ENCODE data around the gene CALCB. TPM values are rescaled to one million over a fixed set of nuclear protein-coding genes. Genes with fewer than 3 reads are reported as not detected.

The CALCB gene
- total RNA-seq, 2 experiments from 2014 or later, result 0.35 to 0.89 TPM

- peaks cover 19% of the 10 kb centered on the region for H3K27me3 Mint-ChIP-seq
- ChIA-PET POLR2A (interaction anchor here (0.7 kb wide), 1 partner anchor 261 kb away, joined by 5 read pairs; no protein-coding TSS in a partner anchor), CTCF (interaction anchor here (0.6 to 2.0 kb wide), 3 partner anchors 12 to 182 kb away, joined by 3 to 7 read pairs (median 3); no protein-coding TSS in a partner anchor)
- H3K4me1 Mint-ChIP-seq, result no peaks in the 10 kb centered on the region
- H3K9me3 Mint-ChIP-seq, result no peaks in the 10 kb centered on the region
- no peak for DNase-seq
- H3K4me3 Mint-ChIP-seq, result no peak overlapping the region
- no peak overlapping the region for H3K27ac Mint-ChIP-seq
- H3K36me3 Mint-ChIP-seq (ENCODE audit: low read depth), result no peaks in the 10 kb centered on the region
Measured at GRCh38 chr11:15093432-15093831, 20.0 kb downstream of the CALCB start.

GRCh38 chr11:15095736-15096228 lies 22.4 kb downstream of the CALCB start:
- ChIA-PET CTCF (interaction anchor here (1.7 kb wide), 1 partner anchor 57 kb away, joined by 3 read pairs; no protein-coding TSS in a partner anchor), POLR2A (no interaction called here)
- peaks cover 28% of the 10 kb centered on the region for H3K27me3 Mint-ChIP-seq
- H3K4me3 Mint-ChIP-seq, result no peak overlapping the region
- no peaks in the 10 kb centered on the region for H3K4me1 Mint-ChIP-seq
- DNase-seq, result no peak
- no peaks in the 10 kb centered on the region for H3K36me3 Mint-ChIP-seq (ENCODE audit: low read depth)
- H3K9me3 Mint-ChIP-seq, result no peaks in the 10 kb centered on the region
- H3K27ac Mint-ChIP-seq, result no peak overlapping the region

GRCh38 chr11:15097411-15097810 lies 24.0 kb downstream of the CALCB start:
- peaks cover 28% of the 10 kb centered on the region for H3K27me3 Mint-ChIP-seq

GRCh38 chr11:15099267-15099666 lies 25.9 kb downstream of the CALCB start:
- CTCF ChIA-PET, result interaction anchor here (0.8 to 2.8 kb wide), 4 partner anchors 7 to 60 kb away, joined by 3 to 13 read pairs (median 8); no protein-coding TSS in a partner anchor
- DNase-seq, result no peak
- H3K36me3 Mint-ChIP-seq (ENCODE audit: low read depth), result no peaks in the 10 kb centered on the region
- H3K27me3 Mint-ChIP-seq, result peaks cover 24% of the 10 kb centered on the region
- H3K4me3 Mint-ChIP-seq, result no peak overlapping the region
- no peaks in the 10 kb centered on the region for H3K9me3 Mint-ChIP-seq
- POLR2A ChIA-PET, result no interaction called here
- no peaks in the 10 kb centered on the region for H3K4me1 Mint-ChIP-seq
- H3K27ac Mint-ChIP-seq, result no peak overlapping the region

More at GRCh38 chr11:15097411-15097810, 24.0 kb downstream of the CALCB start:
- DNase-seq, result no peak
- ChIA-PET CTCF (interaction anchor here (1.3 to 1.7 kb wide), 2 partner anchors 8 to 55 kb away, joined by 3 to 4 read pairs; no protein-coding TSS in a partner anchor), POLR2A (no interaction called here)
- Mint-ChIP-seq H3K36me3 (ENCODE audit: low read depth) (no peaks in the 10 kb centered on the region), H3K27ac (no peak overlapping the region), H3K4me3 (no peak overlapping the region), H3K9me3 (no peaks in the 10 kb centered on the region), H3K4me1 (no peaks in the 10 kb centered on the region)

GRCh38 chr11:15101072-15101709 lies 27.8 kb downstream of the CALCB start:
- CTCF ChIA-PET, result interaction anchor here (0.8 to 2.8 kb wide), 8 partner anchors 9 to 193 kb away, joined by 3 to 13 read pairs (median 4); partner anchors contain the start of gene INSC
- peaks cover 17% of the 10 kb centered on the region for H3K27me3 Mint-ChIP-seq
- H3K9me3 Mint-ChIP-seq, result no peaks in the 10 kb centered on the region
- POLR2A ChIA-PET, result interaction anchor here (0.6 kb wide), 1 partner anchor 1325 kb away, joined by 4 read pairs; no protein-coding TSS in a partner anchor
- no peak overlapping the region for H3K27ac Mint-ChIP-seq
- no peaks in the 10 kb centered on the region for H3K36me3 Mint-ChIP-seq (ENCODE audit: low read depth)
- peak; percentile 56 for DNase-seq
- no peaks in the 10 kb centered on the region for H3K4me1 Mint-ChIP-seq
- H3K4me3 Mint-ChIP-seq, result no peak overlapping the region

- no peaks in the 10 kb centered on the region for H3K36me3 Mint-ChIP-seq (ENCODE audit: low read depth)
- no peak overlapping the region for H3K4me3 Mint-ChIP-seq
- ChIA-PET CTCF (interaction anchor here (1.3 to 2.6 kb wide), 2 partner anchors 10 to 14 kb away, joined by 3 to 10 read pairs; no protein-coding TSS in a partner anchor), POLR2A (no interaction called here)
- H3K27me3 Mint-ChIP-seq, result peaks cover 8% of the 10 kb centered on the region
- no peak for DNase-seq
- no peaks in the 10 kb centered on the region for H3K9me3 Mint-ChIP-seq
- no peak overlapping the region for H3K27ac Mint-ChIP-seq
- H3K4me1 Mint-ChIP-seq, result no peaks in the 10 kb centered on the region
Measured at GRCh38 chr11:15104166-15104565, 30.8 kb downstream of the CALCB start.

GRCh38 chr11:15106201-15106965 lies 33.0 kb downstream of the CALCB start:
- peaks cover 1% of the 10 kb centered on the region for H3K27me3 Mint-ChIP-seq
- no peaks in the 10 kb centered on the region for H3K9me3 Mint-ChIP-seq
- CTCF ChIA-PET, result interaction anchor here (0.6 to 2.6 kb wide), 7 partner anchors 8 to 291 kb away, joined by 3 to 10 read pairs (median 3); partner anchors contain the start of gene INSC
- no peak overlapping the region for H3K4me3 Mint-ChIP-seq
- no peak overlapping the region for H3K27ac Mint-ChIP-seq
- POLR2A ChIA-PET, result no interaction called here
- no peaks in the 10 kb centered on the region for H3K36me3 Mint-ChIP-seq (ENCODE audit: low read depth)
- no peaks in the 10 kb centered on the region for H3K4me1 Mint-ChIP-seq
- no peak for DNase-seq

- peaks cover under 1% of the 10 kb centered on the region for H3K27me3 Mint-ChIP-seq
- POLR2A ChIA-PET, result no interaction called here
- CTCF ChIA-PET, result interaction anchor here (1.0 to 2.1 kb wide), 2 partner anchors 19 to 31 kb away, joined by 3 to 5 read pairs; no protein-coding TSS in a partner anchor
- H3K4me1 Mint-ChIP-seq, result no peaks in the 10 kb centered on the region
- no peak overlapping the region for H3K27ac Mint-ChIP-seq
- no peaks in the 10 kb centered on the region for H3K9me3 Mint-ChIP-seq
- DNase-seq, result no peak
- H3K4me3 Mint-ChIP-seq, result no peak overlapping the region
- H3K36me3 Mint-ChIP-seq (ENCODE audit: low read depth), result no peaks in the 10 kb centered on the region
Measured at GRCh38 chr11:15107730-15108515, 34.5 kb downstream of the CALCB start.

- DNase-seq, result no peak
- POLR2A ChIA-PET, result no interaction called here
- H3K9me3 Mint-ChIP-seq, result no peaks in the 10 kb centered on the region
- peaks cover 3% of the 10 kb centered on the region for H3K36me3 Mint-ChIP-seq (ENCODE audit: low read depth)
- CTCF ChIA-PET, result interaction anchor here (1.0 to 2.1 kb wide), 2 partner anchors 18 to 30 kb away, joined by 3 to 5 read pairs; no protein-coding TSS in a partner anchor
- no peak overlapping the region for H3K27ac Mint-ChIP-seq
- no peak overlapping the region for H3K4me3 Mint-ChIP-seq
- peaks cover 8% of the 10 kb centered on the region for H3K27me3 Mint-ChIP-seq
- peaks cover 7% of the 10 kb centered on the region for H3K4me1 Mint-ChIP-seq
Measured at GRCh38 chr11:15108592-15109130, 35.3 kb downstream of the CALCB start.

GRCh38 chr11:15109602-15110001 lies 36.2 kb downstream of the CALCB start:
- ChIA-PET POLR2A (no interaction called here), CTCF (interaction anchor here (0.7 to 3.5 kb wide), 4 partner anchors 9 to 36 kb away, joined by 3 to 13 read pairs (median 6); no protein-coding TSS in a partner anchor)
- DNase-seq, result no peak
- Mint-ChIP-seq H3K9me3 (no peaks in the 10 kb centered on the region), H3K4me3 (no peak overlapping the region), H3K4me1 (peaks cover 12% of the 10 kb centered on the region), H3K27me3 (peaks cover 13% of the 10 kb centered on the region), H3K36me3 (ENCODE audit: low read depth) (peaks cover 5% of the 10 kb centered on the region), H3K27ac (no peak overlapping the region)

- Mint-ChIP-seq H3K4me1 (peaks cover 18% of the 10 kb centered on the region), H3K27ac (no peak overlapping the region), H3K36me3 (ENCODE audit: low read depth) (peaks cover 5% of the 10 kb centered on the region), H3K27me3 (peaks cover 23% of the 10 kb centered on the region), H3K4me3 (no peak overlapping the region), H3K9me3 (no peaks in the 10 kb centered on the region)
- no peak for DNase-seq
- POLR2A ChIA-PET, result no interaction called here
- CTCF ChIA-PET, result interaction anchor here (0.6 to 3.5 kb wide), 4 partner anchors 10 to 112 kb away, joined by 3 to 13 read pairs (median 4); no protein-coding TSS in a partner anchor
Measured at GRCh38 chr11:15111215-15111614, 37.8 kb downstream of the CALCB start.

GRCh38 chr11:15112131-15112541 lies 38.7 kb downstream of the CALCB start:
- Mint-ChIP-seq H3K36me3 (ENCODE audit: low read depth) (peaks cover 5% of the 10 kb centered on the region), H3K27me3 (peaks cover 29% of the 10 kb centered on the region), H3K4me3 (no peak overlapping the region), H3K9me3 (no peaks in the 10 kb centered on the region), H3K27ac (no peak overlapping the region), H3K4me1 (peaks cover 18% of the 10 kb centered on the region)
- DNase-seq, result no peak
- CTCF ChIA-PET, result interaction anchor here (2.0 to 3.5 kb wide), 2 partner anchors 11 to 37 kb away, joined by 6 to 13 read pairs; no protein-coding TSS in a partner anchor
- POLR2A ChIA-PET, result no interaction called here

All from activated CD4-positive, alpha-beta T cell treated with anti-CD3 and anti-CD28 coated beads, Interleukin-2, amount 10 ng/mL, durations not matched to agents 7 days and 5 days (primary cell).